Neural progenitor cell (in vitro differentiated cells): Measurements from ENCODE around the gene MED27.

Experiments
- EZH2 ChIP-seq: fragments of 200-600 bp; sonication (generic); IDR thresholded peaks from 2 replicates; pipeline ENCODE4 v1.6.1; 2017; ENCODE audit warnings: antibody characterized with exemption, mild to moderate bottlenecking, moderate library complexity
- EZH2phosphoT487 ChIP-seq: fragments of 200-600 bp; sonication (generic); IDR thresholded peaks from 2 replicates; pipeline ENCODE4 v1.6.1; 2017; ENCODE audit warnings: antibody characterized with exemption
- TF ChIP-seq, protein P1 (sequence below): fragments of 200-600 bp; sonication (generic); IDR thresholded peaks from 2 replicates; pipeline ENCODE4 v1.5.1; 2017; ENCODE audit warnings: antibody characterized with exemption, mild to moderate bottlenecking

DNA sequence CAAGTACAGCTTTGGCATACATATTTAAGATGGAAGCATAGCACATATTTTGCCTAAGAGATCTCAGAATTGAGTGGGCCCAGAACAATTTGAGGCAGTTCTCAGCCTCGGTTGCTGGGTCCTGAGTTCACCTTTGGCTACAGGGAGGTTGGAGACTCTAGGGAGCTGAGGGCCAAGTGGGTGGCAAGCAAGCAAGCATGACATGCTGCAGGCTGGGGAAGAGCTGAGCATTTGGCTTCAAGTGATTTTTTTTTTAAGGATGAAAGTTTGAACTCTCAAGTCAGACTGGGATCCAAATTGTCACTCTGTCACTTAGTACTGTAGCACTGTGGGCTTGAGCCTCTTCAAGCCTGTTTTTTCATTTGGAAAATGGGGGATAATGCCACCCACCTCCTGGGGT is 160.5 kb downstream of the MED27 start:
- TF ChIP-seq EZH2phosphoT487 = no peak
- TF ChIP-seq, protein P1, sequence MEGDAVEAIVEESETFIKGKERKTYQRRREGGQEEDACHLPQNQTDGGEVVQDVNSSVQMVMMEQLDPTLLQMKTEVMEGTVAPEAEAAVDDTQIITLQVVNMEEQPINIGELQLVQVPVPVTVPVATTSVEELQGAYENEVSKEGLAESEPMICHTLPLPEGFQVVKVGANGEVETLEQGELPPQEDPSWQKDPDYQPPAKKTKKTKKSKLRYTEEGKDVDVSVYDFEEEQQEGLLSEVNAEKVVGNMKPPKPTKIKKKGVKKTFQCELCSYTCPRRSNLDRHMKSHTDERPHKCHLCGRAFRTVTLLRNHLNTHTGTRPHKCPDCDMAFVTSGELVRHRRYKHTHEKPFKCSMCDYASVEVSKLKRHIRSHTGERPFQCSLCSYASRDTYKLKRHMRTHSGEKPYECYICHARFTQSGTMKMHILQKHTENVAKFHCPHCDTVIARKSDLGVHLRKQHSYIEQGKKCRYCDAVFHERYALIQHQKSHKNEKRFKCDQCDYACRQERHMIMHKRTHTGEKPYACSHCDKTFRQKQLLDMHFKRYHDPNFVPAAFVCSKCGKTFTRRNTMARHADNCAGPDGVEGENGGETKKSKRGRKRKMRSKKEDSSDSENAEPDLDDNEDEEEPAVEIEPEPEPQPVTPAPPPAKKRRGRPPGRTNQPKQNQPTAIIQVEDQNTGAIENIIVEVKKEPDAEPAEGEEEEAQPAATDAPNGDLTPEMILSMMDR = no peak
- TF ChIP-seq EZH2 = no peak
